Measurements from ENCODE around the gene ASXL2. TPM values are rescaled to one million over a fixed set of nuclear protein-coding genes. Genes with fewer than 3 reads are reported as not detected.

ASXL2 gene
- total and polyA plus RNA-seq, 2 donors from 2014 or later: 2.6 to 41.0 TPM

DNA sequence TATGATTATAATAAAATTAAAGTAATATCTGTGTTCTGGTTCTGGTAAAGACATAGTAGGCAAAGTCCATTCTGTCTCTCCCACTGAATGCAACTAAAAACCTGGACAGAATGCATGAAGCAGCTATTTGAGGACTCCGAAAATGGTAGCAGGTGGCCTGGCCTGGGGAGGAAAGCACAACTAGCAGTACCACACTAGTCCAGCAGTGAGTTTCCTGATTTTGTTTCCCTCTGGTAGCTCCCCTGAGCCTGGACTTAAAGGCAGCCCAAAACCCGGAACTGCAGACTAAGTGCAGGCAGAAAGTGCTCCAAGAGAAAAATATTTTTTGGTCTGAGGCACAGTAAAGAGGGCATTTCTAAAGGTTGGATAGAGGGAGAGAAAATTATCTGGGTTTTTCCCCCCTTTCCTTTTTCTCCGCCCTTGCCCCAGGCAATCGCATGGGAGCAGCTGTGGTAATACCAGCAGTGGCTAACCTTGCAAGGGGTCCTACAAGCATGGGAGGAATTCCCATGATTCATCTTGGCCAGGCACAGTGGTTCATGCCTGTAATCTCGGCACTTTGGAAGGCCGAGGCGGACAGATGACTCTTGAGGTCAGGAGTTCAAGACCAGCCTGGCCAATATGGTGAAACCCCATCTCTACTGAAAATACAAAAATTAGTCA is 32.3 kb downstream of the ASXL2 start:
- no peaks in the 10 kb centered on the region for H3K27me3 ChIP-seq (ENCODE audit: control insufficient read depth, insufficient read depth, low read length)
- no peak overlapping the region for H3K27ac ChIP-seq (ENCODE audit: low read depth in 2 of 2, low read length in 2 of 2)
- TF ChIP-seq, protein P1, sequence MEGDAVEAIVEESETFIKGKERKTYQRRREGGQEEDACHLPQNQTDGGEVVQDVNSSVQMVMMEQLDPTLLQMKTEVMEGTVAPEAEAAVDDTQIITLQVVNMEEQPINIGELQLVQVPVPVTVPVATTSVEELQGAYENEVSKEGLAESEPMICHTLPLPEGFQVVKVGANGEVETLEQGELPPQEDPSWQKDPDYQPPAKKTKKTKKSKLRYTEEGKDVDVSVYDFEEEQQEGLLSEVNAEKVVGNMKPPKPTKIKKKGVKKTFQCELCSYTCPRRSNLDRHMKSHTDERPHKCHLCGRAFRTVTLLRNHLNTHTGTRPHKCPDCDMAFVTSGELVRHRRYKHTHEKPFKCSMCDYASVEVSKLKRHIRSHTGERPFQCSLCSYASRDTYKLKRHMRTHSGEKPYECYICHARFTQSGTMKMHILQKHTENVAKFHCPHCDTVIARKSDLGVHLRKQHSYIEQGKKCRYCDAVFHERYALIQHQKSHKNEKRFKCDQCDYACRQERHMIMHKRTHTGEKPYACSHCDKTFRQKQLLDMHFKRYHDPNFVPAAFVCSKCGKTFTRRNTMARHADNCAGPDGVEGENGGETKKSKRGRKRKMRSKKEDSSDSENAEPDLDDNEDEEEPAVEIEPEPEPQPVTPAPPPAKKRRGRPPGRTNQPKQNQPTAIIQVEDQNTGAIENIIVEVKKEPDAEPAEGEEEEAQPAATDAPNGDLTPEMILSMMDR (IDR thresholded peaks at IDR 0.05; ENCODE audit: borderline replicate concordance, extremely low read depth, insufficient read depth): no peak
- H3K36me3 ChIP-seq (ENCODE audit: control insufficient read depth in 2 of 3, insufficient read depth in 3 of 3, low read length in 3 of 3): no peaks in the 10 kb centered on the region
- H3K4me3 ChIP-seq (ENCODE audit: low read length in 3 of 3): no peak overlapping the region
- intact Hi-C loops (cut with DNase I): no loop called here
- no peak overlapping the region for H3K9ac ChIP-seq (ENCODE audit: low read length in 3 of 3)
- DNase-seq (no peak), FAIRE-seq (no peak)
- H3K9me3 ChIP-seq (ENCODE audit: control insufficient read depth in 2 of 3, insufficient read depth in 1 of 3, low read length in 3 of 3): no peaks in the 10 kb centered on the region
- no peaks in the 10 kb centered on the region for H3K4me1 ChIP-seq (ENCODE audit: control insufficient read depth in 2 of 3, insufficient read depth in 2 of 3, low read depth in 1 of 3, low read length in 3 of 3)

DNA sequence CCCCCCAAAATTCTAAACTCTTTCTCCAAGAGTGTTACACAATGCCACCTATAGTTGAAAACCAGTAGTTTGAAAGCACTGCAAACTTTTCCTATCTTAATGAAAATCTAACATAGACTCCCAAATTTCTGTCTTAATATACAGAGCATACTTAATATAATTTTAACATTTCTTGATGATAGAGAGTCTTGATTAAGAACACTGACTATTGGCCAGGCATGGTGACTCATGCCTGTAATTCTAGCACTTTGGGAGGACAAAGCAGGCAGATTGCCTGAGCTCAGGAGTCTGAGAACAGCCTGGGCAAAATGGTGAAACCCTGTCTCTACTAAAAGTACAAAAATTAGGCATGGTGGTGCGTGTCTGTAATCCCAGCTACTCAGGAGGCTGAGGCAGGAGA is 34.2 kb downstream of the ASXL2 start:
- Histone ChIP-seq H3K9ac (ENCODE audit: low read length in 3 of 3) (no peak overlapping the region), H3K27me3 (ENCODE audit: control insufficient read depth, insufficient read depth, low read length) (no peaks in the 10 kb centered on the region), H3K4me3 (ENCODE audit: low read length in 3 of 3) (no peak overlapping the region), H3K4me1 (ENCODE audit: control insufficient read depth in 2 of 3, insufficient read depth in 2 of 3, low read depth in 1 of 3, low read length in 3 of 3) (peaks cover 0 to 2% (median 0%) of the 10 kb centered on the region in 3 donors), H3K36me3 (ENCODE audit: control insufficient read depth in 2 of 3, insufficient read depth in 3 of 3, low read length in 3 of 3) (no peaks in the 10 kb centered on the region), H3K27ac (ENCODE audit: low read depth in 2 of 2, low read length in 2 of 2) (no peak overlapping the region), H3K9me3 (ENCODE audit: control insufficient read depth in 2 of 3, insufficient read depth in 1 of 3, low read length in 3 of 3) (no peaks in the 10 kb centered on the region)
- DNase-seq (no peak), FAIRE-seq (no peak)
- TF ChIP-seq, protein P1 (IDR thresholded peaks at IDR 0.05; ENCODE audit: borderline replicate concordance, extremely low read depth, insufficient read depth): no peak
- intact Hi-C loops (cut with DNase I): no loop called here

DNA sequence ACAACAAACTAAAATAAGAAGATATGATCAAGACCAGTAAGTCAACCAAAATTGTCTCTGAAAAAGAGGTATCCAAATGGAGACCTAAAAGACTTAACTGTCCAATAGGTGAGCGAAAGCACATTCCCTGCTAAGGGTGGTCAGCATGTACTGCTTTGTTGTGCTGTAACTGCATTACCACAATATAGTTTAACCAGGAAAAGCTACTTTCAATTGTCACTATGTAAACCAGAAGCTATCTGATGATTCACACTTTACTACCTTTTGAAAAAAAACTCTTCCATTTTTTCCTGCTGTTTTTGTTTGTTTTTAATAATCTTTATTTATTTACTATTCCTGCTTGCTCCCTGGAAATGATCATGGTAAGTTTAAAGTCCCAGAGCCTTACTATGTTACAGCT is 36.1 kb downstream of the ASXL2 start:
- no peak overlapping the region for H3K27ac ChIP-seq (ENCODE audit: low read depth in 2 of 2, low read length in 2 of 2)
- no peak overlapping the region for H3K4me3 ChIP-seq (ENCODE audit: low read length in 3 of 3)
- no peak overlapping the region for H3K9ac ChIP-seq (ENCODE audit: low read length in 3 of 3)
- DNase-seq (no peak), FAIRE-seq (no peak)
- intact Hi-C loops (cut with DNase I): no loop called here
- peaks cover 0 to 16% (median 4%) of the 10 kb centered on the region in 3 donors for H3K4me1 ChIP-seq (ENCODE audit: control insufficient read depth in 2 of 3, insufficient read depth in 2 of 3, low read depth in 1 of 3, low read length in 3 of 3)
- no peaks in the 10 kb centered on the region for H3K36me3 ChIP-seq (ENCODE audit: control insufficient read depth in 2 of 3, insufficient read depth in 3 of 3, low read length in 3 of 3)
- no peaks in the 10 kb centered on the region for H3K9me3 ChIP-seq (ENCODE audit: control insufficient read depth in 2 of 3, insufficient read depth in 1 of 3, low read length in 3 of 3)
- H3K27me3 ChIP-seq (ENCODE audit: control insufficient read depth, insufficient read depth, low read length): no peaks in the 10 kb centered on the region
- TF ChIP-seq, protein P1 (IDR thresholded peaks at IDR 0.05; ENCODE audit: borderline replicate concordance, extremely low read depth, insufficient read depth): no peak

Data from kidney (tissue), 14 donors.